DOHH2 (cell line): ENCODE data around the gene BTG4.

Source experiments
- H3F3A ChIP-seq: fragments of 200-600 bp; sonication (generic), shearing (Covaris generic); 2 replicates; pipeline ENCODE4 v1.6.0; 2016; ENCODE audit warnings: antibody characterized with exemption, mild to moderate bottlenecking; ENCODE audit not compliant: control insufficient read depth, insufficient read depth
- H3K27ac ChIP-seq: fragments of 200-600 bp; sonication (generic); 2 replicates; pipeline ENCODE4 v1.5.1; 2014; ENCODE audit warnings: low read depth, mild to moderate bottlenecking, low read length, moderate library complexity
- H3K27me3 ChIP-seq: fragments of 200-600 bp; sonication (generic); 2 replicates; pipeline ENCODE4 v1.6.1; 2014; ENCODE audit warnings: mild to moderate bottlenecking, low read length, mixed read lengths; ENCODE audit not compliant: control insufficient read depth
- H3K36me3 ChIP-seq: fragments of 200-600 bp; sonication (generic); 2 replicates; pipeline ENCODE4 v1.6.1; 2014; ENCODE audit warnings: mild to moderate bottlenecking, low read length, moderate library complexity, mixed read lengths; ENCODE audit not compliant: control insufficient read depth
- H3K4me1 ChIP-seq: fragments of 200-600 bp; sonication (generic); 2 replicates; pipeline ENCODE4 v1.6.1; 2014; ENCODE audit warnings: mild to moderate bottlenecking, low read length, mixed read lengths; ENCODE audit not compliant: control insufficient read depth
- H3K4me2 ChIP-seq: fragments of 200-600 bp; sonication (generic); 2 replicates; pipeline ENCODE4 v1.6.0; 2014; ENCODE audit warnings: mild to moderate bottlenecking, low read length, moderate library complexity
- H3K4me3 ChIP-seq: fragments of 200-600 bp; sonication (generic); 2 replicates; pipeline ENCODE4 v1.5.1; 2014; ENCODE audit warnings: mild to moderate bottlenecking, low read length, mixed read lengths
- H3K79me2 ChIP-seq: fragments of 200-600 bp; sonication (generic); 2 replicates; pipeline ENCODE4 v1.6.1; 2014; ENCODE audit warnings: mild to moderate bottlenecking, low read length, mixed read lengths; ENCODE audit not compliant: control insufficient read depth
- H3K9me2 ChIP-seq: fragments of 200-600 bp; sonication (generic); replicated peaks from 2 replicates; pipeline ENCODE4 v1.6.1; 2014; ENCODE audit warnings: mild to moderate bottlenecking, low read length, mixed read lengths; ENCODE audit not compliant: control insufficient read depth
- H3K9me3 ChIP-seq: fragments of 200-600 bp; sonication (generic); 2 replicates; pipeline ENCODE4 v1.6.1; 2014; ENCODE audit warnings: antibody characterized with exemption, low read length, mixed read lengths; ENCODE audit not compliant: control insufficient read depth, insufficient read depth
- H4K20me1 ChIP-seq: fragments of 200-600 bp; sonication (generic); 2 replicates; pipeline ENCODE4 v1.6.0; 2014; ENCODE audit warnings: low read depth, mild to moderate bottlenecking, antibody characterized with exemption, low read length, moderate library complexity; ENCODE audit not compliant: control insufficient read depth, insufficient read depth
- EZH2phosphoT487 ChIP-seq: fragments of 200-600 bp; sonication (generic); IDR thresholded peaks from 2 replicates; pipeline ENCODE4 v1.6.1; 2017; ENCODE audit warnings: borderline replicate concordance, mild to moderate bottlenecking, antibody characterized with exemption, low read length, moderate library complexity, mixed read lengths
- TF ChIP-seq, protein P1 (sequence below): fragments of 200-600 bp; sonication (generic); IDR thresholded peaks from one replicate; pipeline ENCODE4 v1.5.1; 2014; ENCODE audit warnings: antibody characterized with exemption, mild to moderate bottlenecking, low read depth, low read length; ENCODE audit not compliant: poor library complexity, severe bottlenecking

BTG4 gene

DNA sequence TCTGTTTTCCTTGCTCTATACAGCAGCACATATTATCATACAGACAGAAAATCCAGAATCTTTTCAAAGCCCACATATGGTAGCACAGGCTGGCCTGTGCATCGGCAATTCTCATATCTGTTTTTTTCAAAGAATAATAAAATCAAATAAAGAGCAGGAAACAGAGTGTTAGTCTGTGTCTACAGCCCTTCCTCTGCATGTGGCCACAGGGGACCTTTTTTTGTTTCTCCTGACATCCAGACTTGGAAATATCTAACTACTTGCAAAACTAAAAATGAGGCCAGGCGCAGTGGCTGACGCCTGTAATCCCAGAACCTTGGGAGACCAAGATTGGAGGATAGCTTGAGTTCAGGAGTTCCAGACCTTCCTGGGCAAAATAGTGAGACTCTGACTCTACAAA is 48.6 kb upstream of the BTG4 start:
- TF ChIP-seq EZH2phosphoT487: no peak
- TF ChIP-seq, protein P1, sequence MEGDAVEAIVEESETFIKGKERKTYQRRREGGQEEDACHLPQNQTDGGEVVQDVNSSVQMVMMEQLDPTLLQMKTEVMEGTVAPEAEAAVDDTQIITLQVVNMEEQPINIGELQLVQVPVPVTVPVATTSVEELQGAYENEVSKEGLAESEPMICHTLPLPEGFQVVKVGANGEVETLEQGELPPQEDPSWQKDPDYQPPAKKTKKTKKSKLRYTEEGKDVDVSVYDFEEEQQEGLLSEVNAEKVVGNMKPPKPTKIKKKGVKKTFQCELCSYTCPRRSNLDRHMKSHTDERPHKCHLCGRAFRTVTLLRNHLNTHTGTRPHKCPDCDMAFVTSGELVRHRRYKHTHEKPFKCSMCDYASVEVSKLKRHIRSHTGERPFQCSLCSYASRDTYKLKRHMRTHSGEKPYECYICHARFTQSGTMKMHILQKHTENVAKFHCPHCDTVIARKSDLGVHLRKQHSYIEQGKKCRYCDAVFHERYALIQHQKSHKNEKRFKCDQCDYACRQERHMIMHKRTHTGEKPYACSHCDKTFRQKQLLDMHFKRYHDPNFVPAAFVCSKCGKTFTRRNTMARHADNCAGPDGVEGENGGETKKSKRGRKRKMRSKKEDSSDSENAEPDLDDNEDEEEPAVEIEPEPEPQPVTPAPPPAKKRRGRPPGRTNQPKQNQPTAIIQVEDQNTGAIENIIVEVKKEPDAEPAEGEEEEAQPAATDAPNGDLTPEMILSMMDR: no peak
- peaks cover 5% of the 10 kb centered on the region; the same call in 1 of the 2 replicates for H3K9me3 ChIP-seq
- H4K20me1 ChIP-seq: no peaks in the 10 kb centered on the region
- H3K4me3 ChIP-seq: no peak overlapping the region
- H3K4me2 ChIP-seq: no peak overlapping the region
- no peaks in the 10 kb centered on the region for H3K27me3 ChIP-seq
- H3K36me3 ChIP-seq: no peaks in the 10 kb centered on the region
- H3K4me1 ChIP-seq: no peaks in the 10 kb centered on the region
- H3K27ac ChIP-seq: no peak overlapping the region
- H3K79me2 ChIP-seq: no peaks in the 10 kb centered on the region
- H3F3A ChIP-seq: no peaks in the 10 kb centered on the region
- H3K9me2 ChIP-seq: no peaks in the 10 kb centered on the region

DNA sequence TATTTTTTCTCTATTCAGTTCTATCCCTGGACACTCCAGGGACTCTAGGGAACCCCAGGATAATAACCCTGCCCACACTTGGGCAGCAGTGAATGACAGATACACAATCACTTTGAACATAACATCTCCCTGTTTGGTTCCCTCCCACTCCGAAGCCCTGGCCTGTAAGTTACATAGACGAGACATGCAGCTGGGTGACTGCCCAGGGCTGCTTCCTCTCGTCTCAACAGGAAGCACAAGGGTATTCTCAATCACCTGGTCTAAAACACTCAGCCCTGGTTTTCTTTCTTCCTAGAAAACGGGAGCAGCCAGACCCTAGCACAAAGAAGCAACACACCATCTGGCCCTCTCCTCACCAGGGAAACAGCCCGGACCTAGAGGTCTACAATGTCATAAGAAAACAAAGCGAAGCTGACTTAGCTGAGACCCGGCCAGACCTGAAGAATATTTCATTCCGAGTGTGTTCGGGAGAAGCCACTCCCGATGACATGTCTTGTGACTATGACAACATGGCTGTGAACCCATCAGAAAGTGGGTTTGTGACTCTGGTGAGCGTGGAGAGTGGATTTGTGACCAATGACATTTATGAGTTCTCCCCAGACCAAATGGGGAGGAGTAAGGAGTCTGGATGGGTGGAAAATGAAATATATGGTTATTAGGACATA is 47.7 kb upstream of the BTG4 start:
- Histone ChIP-seq H3K9me2 (no peaks in the 10 kb centered on the region), H4K20me1 (no peaks in the 10 kb centered on the region), H3K36me3 (no peaks in the 10 kb centered on the region), H3K4me2 (no peak overlapping the region), H3K27me3 (no peaks in the 10 kb centered on the region), H3K9me3 (peaks cover 5% of the 10 kb centered on the region; the same call in 1 of the 2 replicates), H3K79me2 (no peaks in the 10 kb centered on the region), H3K4me3 (no peak overlapping the region), H3K27ac (no peak overlapping the region), H3K4me1 (peaks cover 5% of the 10 kb centered on the region; the same call in 1 of the 2 replicates), H3F3A (no peaks in the 10 kb centered on the region)
- TF ChIP-seq EZH2phosphoT487: no peak

DNA sequence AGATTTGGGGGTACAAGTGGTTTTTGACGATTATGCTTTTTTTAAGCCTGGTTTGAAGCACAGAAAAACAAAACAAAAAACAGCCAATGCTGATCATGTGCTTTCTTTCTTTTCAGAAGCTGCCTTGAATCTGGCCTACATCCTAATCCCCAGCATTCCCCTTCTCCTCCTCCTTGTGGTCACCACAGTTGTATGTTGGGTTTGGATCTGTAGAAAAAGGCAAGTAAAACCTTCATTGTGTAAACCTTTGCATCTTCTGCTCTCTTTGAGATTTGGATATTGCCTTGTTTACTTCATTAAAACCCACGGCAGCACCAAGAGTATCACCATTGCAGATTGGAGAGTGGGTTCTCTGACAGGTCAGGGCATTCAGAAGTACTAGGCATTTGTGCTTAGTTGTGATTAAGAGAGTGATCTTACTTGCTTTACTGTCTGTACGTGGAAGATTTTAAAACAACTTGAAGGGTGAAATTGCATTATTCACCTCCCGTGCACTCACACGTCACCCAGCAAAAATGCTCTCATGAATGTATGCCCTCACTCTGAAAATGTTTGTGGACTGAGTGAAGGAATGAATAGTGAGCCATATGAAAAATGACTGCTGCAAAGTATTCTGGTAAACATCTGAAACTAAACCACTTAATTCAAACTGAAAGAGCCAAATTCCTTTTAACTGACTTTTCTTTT is 45.4 kb upstream of the BTG4 start:
- no peaks in the 10 kb centered on the region for H3K9me2 ChIP-seq
- no peaks in the 10 kb centered on the region for H3K79me2 ChIP-seq
- no peaks in the 10 kb centered on the region for H3K27me3 ChIP-seq
- no peaks in the 10 kb centered on the region for H3F3A ChIP-seq
- H3K9me3 ChIP-seq: peaks cover 5% of the 10 kb centered on the region; the same call in 1 of the 2 replicates
- no peaks in the 10 kb centered on the region for H4K20me1 ChIP-seq
- no peaks in the 10 kb centered on the region for H3K36me3 ChIP-seq
- TF ChIP-seq, protein P1: no peak
- TF ChIP-seq EZH2phosphoT487: no peak
- no peak overlapping the region for H3K27ac ChIP-seq
- no peak overlapping the region for H3K4me2 ChIP-seq
- H3K4me1 ChIP-seq: peaks cover 5% of the 10 kb centered on the region; the same call in 1 of the 2 replicates
- H3K4me3 ChIP-seq: no peak overlapping the region

DNA sequence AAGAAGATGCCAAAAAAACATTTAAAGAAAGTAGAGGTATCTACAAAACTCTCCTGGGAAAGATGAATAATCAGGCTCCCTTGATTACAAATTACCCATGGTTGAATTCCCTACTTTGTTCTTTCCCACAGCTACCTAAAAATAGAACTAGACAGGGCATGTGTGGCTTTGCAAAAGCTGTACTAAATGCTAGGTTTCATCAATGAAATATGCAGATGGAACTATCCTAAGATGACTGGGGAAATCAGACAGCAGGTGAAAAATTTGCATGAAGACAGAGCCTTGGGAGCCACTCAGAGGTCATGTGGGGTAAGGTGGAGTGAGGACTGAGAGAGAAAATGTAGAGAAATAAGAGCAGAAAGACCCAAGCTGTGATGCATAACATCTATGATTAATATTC is 43.1 kb upstream of the BTG4 start:
- Histone ChIP-seq H3K4me3 (no peak overlapping the region), H3K27me3 (no peaks in the 10 kb centered on the region), H3K79me2 (no peaks in the 10 kb centered on the region), H3K4me1 (peaks cover 9% of the 10 kb centered on the region), H3K9me2 (no peaks in the 10 kb centered on the region), H3K9me3 (peaks cover 5% of the 10 kb centered on the region; the same call in 1 of the 2 replicates), H3K27ac (no peak overlapping the region), H3F3A (no peaks in the 10 kb centered on the region), H4K20me1 (no peaks in the 10 kb centered on the region), H3K4me2 (no peak overlapping the region), H3K36me3 (no peaks in the 10 kb centered on the region)
- TF ChIP-seq EZH2phosphoT487: no peak
- TF ChIP-seq, protein P1: no peak
